HTR-8/SVneo (cell line): ENCODE results near the gene EPAS1.
A peak's percentile ranks its signal among the peaks of the same experiment; 100 is the strongest.

Experiments
- DNase-seq: peaks from one replicate; pipeline ENCODE4 v3.0.0; 2011; ENCODE audit warnings: low spot score, mixed read lengths; ENCODE audit not compliant: insufficient read length
- FAIRE-seq: peaks from 2 replicates; lab custom pipeline; 2011; peaks lifted over from hg19 to GRCh38; lab: Jason Lieb, UNC

EPAS1 gene

DNA sequence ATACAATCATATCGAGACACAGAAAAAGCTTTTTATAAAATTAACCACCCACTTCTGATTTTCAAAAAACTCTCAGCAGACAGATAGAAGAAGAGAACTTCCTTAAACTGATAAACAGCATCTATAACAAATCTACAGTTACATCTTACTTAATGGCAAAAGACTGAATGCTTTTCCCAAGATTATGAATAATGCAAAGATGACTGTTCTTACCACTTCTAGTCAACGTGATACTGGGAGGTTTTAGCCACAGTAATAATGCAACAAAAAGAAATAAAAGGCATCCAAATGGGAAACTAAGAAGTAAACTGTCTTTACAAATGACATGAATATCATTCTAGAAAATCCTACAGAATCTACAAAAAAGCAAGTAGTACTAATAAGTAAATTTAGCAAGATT lies 124.2 kb downstream of the EPAS1 start:
- DNase-seq (no peak), FAIRE-seq (no peak)

DNA sequence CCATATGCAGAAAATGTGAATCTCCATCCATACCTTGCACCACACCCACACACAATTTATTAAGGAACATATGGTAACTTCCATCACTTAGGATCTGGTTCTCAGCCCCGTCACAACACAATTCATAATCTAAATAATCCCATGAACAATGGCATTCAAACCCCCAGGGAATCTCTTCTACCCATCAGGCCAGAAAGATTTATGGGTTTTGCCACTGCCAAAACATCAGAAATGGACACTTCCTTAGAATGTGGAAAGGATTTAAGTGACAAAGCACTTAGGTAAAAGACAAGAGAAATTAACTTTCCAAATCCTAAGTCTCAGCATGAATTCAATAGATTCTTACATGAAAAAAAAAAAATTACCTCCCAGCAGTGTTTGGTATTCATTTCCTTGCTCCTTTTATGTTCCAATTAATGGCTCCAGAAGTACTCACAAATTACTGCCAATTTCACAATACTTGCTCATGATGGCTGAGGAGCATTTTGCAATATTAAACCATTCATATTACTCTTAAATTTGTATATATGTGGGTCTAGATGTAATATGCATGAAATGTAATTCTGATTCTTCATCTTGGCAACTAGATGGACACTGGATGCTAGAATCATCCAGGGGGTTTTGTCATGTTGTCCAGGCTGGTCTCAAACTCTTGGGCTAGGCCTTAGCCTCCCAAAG lies 125.6 kb downstream of the EPAS1 start:
- FAIRE-seq (no peak), DNase-seq (no peak)

DNA sequence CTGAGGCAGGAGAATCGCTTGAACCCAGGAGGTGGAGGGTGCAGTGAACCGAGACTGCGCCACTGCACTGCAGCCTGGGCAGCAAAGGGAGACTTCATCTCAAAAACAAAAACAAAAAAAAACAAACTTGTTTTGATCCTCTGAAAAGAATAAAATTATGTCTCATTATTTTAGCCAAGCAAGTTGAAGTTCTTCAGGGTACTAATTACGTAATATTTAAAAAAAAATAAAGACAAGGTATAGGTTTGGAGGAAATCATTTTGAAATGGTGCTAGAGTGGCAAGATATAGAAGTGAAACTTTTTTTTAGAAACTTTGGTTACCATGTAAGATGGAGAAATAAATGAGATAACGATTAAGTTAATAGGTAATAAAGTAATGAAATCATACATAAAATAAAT lies 127.7 kb downstream of the EPAS1 start:
- DNase-seq (no peak), FAIRE-seq (no peak)

DNA sequence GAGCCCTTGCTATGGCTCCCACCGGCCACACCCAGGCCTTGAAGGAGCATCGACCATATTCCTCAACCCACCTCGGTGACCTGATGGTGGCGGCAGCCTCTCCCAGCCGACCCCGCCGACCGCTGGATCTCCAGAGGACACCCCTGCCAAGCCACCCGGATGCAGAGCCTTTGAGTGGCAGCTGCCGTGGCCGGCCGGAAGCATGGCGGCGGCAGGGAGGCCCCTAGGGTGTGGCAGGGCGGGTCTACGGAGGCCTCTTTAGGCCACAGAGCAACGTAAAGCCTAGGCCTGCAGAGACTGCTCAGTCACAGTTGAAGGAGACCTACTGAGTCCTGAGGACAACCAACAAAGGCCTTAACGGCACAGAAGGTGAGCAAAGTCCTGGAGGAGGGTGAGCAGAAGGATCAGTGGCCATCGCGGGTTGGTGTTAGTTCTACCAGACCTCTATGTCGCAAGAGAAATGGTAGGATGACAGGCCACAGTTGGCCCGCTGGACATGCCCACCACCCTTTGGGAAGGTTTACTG lies 131.8 kb downstream of the EPAS1 start:
- no peak for DNase-seq
- FAIRE-seq: no peak

DNA sequence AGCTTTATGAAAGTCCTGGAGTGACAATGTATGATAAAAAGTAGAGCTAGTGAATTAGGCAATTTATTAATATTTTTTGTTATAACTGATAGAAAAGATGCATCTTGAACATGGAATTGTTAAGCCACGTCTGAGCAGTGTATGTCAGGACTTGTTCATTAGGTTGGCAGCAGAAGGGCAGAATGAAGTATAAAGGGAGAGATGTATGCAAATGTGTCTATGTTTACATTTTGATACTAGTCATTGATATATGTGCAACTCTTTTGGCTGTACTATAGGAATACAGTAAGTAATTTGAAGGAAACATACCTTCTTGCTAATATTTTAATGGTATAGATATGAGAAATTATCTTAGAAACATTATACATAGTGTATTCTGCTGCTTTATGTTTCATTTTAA lies 133.2 kb downstream of the EPAS1 start:
- DNase-seq (no peak), FAIRE-seq (no peak)

DNA sequence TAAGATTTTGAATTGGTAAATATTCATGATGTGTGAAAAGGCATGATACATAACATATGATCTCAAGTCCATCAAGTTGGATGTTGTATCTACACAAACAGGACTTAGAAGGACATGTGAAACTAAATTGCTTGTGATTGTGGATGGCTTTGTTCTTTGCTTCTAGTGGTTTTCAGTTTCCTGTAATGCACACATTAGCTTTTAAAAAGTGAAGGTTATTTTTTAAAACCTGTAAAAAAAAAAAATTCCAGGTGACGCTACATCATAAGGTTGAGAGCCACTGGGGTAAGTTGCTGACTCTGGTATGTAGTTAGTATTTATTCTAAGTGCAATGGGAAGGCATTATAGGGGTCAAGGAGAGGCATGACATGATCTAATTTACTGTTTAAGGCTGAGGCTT lies 133.8 kb downstream of the EPAS1 start:
- DNase-seq: no peak
- FAIRE-seq: no peak

DNA sequence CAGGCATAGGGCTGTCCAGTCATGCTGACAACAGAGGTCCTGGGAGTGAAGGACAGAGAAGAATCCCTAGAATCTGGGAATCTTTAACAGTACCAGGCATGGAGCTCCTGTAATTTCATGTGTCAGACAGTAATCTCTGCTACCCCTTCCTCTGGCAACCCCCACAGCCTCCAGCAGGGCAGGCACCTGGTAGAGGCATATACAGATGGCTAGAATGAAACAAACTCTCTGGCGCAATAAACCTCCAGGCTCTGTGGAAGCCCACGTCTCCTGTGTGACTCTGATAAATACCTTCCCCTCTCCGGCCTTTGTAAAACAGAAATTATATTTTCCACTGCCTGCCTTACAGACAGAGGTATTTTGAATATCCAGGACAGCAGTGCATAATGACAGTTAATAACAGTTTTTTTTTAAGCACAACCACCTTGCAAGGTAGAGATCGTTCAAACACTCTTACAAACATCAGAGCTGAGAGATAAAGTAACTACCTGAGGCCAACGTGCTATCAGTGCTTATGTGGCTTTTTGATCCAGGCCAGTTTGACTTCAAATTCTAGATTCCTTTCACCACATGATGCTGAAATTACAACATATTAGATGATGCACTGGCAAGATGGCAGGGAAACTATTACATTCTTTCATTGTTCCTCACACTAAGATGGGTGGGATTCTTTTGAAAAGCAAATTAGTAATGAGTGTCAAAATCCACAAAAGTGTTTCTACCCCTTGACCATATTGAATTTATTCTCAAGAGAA lies 134.5 kb downstream of the EPAS1 start:
- DNase-seq (no peak), FAIRE-seq (peak; percentile 31)

DNA sequence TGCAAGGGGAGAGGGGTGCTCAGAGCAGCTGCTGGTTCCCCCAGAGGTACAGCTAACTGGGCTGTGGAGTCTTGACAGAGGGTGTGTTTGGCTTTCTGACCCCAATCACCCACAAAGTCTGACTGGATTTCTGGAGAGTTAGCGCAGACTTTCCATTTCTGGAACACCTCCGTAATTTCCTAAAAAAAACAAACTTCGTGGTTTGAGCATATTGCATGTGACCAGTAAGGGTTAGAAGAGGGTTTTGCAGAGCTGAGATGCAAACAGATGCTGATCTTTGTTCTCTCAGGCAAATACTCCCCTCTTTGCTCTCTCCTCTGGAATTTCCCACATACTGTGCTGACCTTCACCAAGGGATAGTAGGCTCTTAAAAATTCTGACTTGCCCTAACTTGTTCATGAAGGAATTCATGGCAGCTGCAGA lies 137.7 kb downstream of the EPAS1 start:
- peak; percentile 69 for DNase-seq
- peak; percentile 68 for FAIRE-seq

DNA sequence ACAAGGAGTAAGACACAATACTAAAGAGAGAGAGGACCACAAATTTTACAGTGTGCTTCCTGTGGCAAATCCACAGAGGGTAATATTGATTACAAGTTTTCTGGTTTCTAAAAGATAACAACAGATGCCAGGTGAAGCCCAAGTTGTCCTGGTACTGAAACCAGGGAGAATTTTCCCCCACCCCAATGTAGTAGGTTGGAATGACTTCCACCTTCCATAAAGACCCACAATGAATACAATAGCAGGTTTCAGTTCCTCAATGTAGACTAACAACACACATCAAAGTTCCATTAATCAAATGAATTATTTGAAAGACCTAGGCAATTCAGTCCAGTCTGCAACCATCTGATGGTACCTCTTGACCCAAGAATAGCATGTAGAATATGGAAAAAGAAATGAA lies 138.1 kb downstream of the EPAS1 start:
- DNase-seq (no peak), FAIRE-seq (no peak)

DNA sequence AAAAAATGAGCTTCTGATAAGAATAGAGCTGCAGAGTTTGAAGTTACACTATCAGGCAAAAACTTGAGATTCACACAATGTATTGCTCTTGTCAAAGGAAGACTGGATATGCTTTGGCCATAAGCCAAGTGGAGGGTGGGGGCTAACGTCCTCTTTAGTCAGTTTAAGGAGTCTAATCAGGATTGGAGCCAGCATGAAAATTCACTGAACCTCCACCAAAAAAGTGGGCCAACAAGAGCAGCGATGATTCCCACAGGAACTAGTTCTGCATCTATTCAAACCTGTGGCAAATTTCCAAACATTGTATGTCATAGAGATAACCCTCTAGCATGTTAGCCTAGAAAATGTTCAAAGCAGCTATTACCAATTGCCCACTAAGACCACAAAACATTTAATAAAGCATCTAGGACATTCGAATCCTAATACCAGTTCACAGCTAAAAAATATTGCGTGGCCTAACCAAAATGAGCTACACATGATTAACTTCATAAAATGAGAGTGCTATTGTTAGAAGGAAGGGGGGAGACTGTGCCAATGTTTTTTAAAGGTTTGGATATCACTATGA lies 138.7 kb downstream of the EPAS1 start:
- DNase-seq (no peak), FAIRE-seq (no peak)
